Tibial nerve (tissue), 4 donors: ENCODE data around the gene HS1BP3.

ENCODE experiments used
- EP300 ChIP-seq, 2 donors: sonication (generic); formaldehyde crosslinking; IDR thresholded peaks; one replicate each; pipeline ENCODE4 v1.6.1; 2017; ENCODE audit warnings: antibody characterized with exemption in 2 of 2, mild to moderate bottlenecking in 1 of 2
- POLR2A ChIP-seq, 2 donors: fragments of 450-650 bp; IDR thresholded peaks; one replicate each; pipeline ENCODE4 v1.6.1; 2017; ENCODE audit warnings: antibody characterized with exemption in 2 of 2, mild to moderate bottlenecking in 2 of 2, moderate library complexity in 2 of 2
- TF ChIP-seq, protein P1 (sequence below), 5 experiments: fragments of 200-600 bp in 3 of 5; fragments of 450-650 bp in 2 of 5; sonication (generic) in 3 of 5; IDR thresholded peaks; one replicate each; pipeline ENCODE4 v1.5.1; 2016 to 2019; ENCODE audit warnings: antibody characterized with exemption in 5 of 5, mild to moderate bottlenecking in 3 of 5, moderate library complexity in 2 of 5

DNA sequence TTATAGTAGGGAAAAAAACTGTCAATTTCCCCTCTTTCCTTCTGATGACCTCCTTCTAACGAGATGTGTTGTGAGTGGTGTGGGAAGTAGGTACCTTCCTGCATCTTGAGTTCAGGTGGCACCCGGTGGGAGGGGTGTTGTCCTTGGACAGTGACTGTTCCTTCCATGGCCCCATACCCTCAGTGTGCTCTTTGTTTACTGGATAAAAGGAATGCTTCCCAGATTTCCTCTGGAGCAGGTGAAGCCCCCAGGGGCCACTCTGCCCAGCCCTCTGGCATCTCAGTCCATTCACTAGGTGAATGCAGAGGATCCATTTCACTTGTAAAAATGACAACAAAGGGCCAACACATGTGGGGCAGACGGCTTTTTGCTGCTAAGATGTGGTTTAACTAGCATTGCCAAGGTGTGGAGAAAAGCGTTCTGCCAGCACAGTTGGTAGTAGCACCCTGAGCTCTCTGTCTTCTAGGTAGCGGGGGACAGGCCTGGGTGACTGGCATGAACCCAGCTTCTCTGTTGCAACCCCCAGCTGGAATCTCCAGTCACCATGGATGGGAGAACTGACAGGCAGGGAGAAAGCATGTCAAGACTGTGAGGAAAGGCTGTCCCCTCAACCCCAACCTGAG, 22.9 kb upstream of the HS1BP3 start:
- TF ChIP-seq, protein P1, sequence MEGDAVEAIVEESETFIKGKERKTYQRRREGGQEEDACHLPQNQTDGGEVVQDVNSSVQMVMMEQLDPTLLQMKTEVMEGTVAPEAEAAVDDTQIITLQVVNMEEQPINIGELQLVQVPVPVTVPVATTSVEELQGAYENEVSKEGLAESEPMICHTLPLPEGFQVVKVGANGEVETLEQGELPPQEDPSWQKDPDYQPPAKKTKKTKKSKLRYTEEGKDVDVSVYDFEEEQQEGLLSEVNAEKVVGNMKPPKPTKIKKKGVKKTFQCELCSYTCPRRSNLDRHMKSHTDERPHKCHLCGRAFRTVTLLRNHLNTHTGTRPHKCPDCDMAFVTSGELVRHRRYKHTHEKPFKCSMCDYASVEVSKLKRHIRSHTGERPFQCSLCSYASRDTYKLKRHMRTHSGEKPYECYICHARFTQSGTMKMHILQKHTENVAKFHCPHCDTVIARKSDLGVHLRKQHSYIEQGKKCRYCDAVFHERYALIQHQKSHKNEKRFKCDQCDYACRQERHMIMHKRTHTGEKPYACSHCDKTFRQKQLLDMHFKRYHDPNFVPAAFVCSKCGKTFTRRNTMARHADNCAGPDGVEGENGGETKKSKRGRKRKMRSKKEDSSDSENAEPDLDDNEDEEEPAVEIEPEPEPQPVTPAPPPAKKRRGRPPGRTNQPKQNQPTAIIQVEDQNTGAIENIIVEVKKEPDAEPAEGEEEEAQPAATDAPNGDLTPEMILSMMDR (IDR thresholded peaks at IDR 0.05): no peak
- no peak for TF ChIP-seq POLR2A (IDR thresholded peaks at IDR 0.05)
- no peak for TF ChIP-seq EP300 (IDR thresholded peaks at IDR 0.05)
